PFSK-1 (cell line): Measurements from ENCODE around the gene HELZ.

Experiments used
- POLR2AphosphoS5 ChIP-seq: IDR thresholded peaks from 2 replicates; pipeline ENCODE4 v1.6.1; 2012; ENCODE audit warnings: low read depth, mild to moderate bottlenecking, control low read depth, low read length, moderate library complexity
- SIN3A ChIP-seq: IDR thresholded peaks from 2 replicates; pipeline ENCODE4 v1.6.1; 2012; ENCODE audit warnings: mild to moderate bottlenecking, low read length, moderate library complexity, borderline replicate concordance; ENCODE audit not compliant: insufficient read depth
- TAF1 ChIP-seq: IDR thresholded peaks from 2 replicates; pipeline ENCODE4 v1.6.1; 2012; ENCODE audit warnings: low read length, control low read depth, borderline replicate concordance; ENCODE audit not compliant: insufficient read depth
- TF ChIP-seq, protein P1 (sequence below), 2 experiments: IDR thresholded peaks; 2 replicates each; pipeline versions ENCODE4 v1.6.1 to v1.8.0; 2011 to 2012; ENCODE audit warnings: low read depth in 2 of 2, low read length in 2 of 2, control low read depth in 1 of 2, inconsistent platforms in 1 of 2, mild to moderate bottlenecking in 1 of 2, moderate library complexity in 1 of 2; ENCODE audit not compliant: insufficient read depth in 1 of 2

DNA sequence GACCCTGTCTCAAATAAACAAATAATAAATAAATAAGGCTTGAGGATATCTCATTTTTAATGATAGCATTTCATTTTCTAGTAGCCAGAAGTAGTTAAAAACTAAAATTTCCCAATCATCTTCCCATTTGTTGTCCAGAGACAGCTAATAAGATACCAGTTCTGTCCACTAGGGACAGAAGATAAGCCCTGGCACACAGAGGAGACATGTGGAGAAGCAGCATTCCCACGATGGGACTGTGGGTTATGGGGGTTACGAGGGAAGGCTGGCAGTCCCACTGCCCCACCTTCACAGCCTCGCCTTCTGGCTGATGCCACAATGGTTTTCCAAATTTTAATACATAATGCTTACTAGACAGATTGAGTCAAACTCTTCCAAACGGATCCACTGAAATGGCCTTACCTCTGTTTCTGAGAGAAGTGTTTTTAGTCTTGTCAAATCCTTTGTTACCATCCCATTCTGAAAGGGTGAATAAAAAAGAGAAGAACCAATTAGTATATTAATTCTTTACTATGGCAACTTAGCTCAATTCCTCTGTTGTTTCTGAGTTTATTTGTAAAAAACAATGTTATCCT lies 44.2 kb downstream of the HELZ start:
- no peak for TF ChIP-seq POLR2AphosphoS5
- TF ChIP-seq SIN3A, result no peak
- TF ChIP-seq, protein P1, sequence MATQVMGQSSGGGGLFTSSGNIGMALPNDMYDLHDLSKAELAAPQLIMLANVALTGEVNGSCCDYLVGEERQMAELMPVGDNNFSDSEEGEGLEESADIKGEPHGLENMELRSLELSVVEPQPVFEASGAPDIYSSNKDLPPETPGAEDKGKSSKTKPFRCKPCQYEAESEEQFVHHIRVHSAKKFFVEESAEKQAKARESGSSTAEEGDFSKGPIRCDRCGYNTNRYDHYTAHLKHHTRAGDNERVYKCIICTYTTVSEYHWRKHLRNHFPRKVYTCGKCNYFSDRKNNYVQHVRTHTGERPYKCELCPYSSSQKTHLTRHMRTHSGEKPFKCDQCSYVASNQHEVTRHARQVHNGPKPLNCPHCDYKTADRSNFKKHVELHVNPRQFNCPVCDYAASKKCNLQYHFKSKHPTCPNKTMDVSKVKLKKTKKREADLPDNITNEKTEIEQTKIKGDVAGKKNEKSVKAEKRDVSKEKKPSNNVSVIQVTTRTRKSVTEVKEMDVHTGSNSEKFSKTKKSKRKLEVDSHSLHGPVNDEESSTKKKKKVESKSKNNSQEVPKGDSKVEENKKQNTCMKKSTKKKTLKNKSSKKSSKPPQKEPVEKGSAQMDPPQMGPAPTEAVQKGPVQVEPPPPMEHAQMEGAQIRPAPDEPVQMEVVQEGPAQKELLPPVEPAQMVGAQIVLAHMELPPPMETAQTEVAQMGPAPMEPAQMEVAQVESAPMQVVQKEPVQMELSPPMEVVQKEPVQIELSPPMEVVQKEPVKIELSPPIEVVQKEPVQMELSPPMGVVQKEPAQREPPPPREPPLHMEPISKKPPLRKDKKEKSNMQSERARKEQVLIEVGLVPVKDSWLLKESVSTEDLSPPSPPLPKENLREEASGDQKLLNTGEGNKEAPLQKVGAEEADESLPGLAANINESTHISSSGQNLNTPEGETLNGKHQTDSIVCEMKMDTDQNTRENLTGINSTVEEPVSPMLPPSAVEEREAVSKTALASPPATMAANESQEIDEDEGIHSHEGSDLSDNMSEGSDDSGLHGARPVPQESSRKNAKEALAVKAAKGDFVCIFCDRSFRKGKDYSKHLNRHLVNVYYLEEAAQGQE (IDR thresholded peaks at IDR 0.05; ENCODE audit: insufficient read depth in 1 of 2, low read depth in 2 of 2, low read length in 2 of 2), result no peak
- TF ChIP-seq TAF1, result no peak
